G401 (cell line): ENCODE results near the gene PKD1. TPM values are rescaled to one million over a fixed set of nuclear protein-coding genes. Genes with fewer than 3 reads are reported as not detected.
A peak's percentile ranks its signal among the peaks of the same experiment; 100 is the strongest.
"Not testable (repeated sequence)": the region's sequence is repeated elsewhere in the genome, so short reads cannot be mapped to it uniquely, and the experiment has no call there.

ENCODE experiments used
- DNase-seq: peaks from one replicate; pipeline ENCODE4 v3.0.0-alpha.2; 2015; ENCODE audit warnings: low spot score
- in situ Hi-C: cut with HindIII; loops from 2 replicates; pipeline ENCODE4 v1.10.0; 2016; ENCODE audit warnings: low sequenced_read_pairs, mixed read lengths
- total RNA-seq: library from RNA; depleted of rRNA; stranded (reverse); fragments of >200 nt; shearing (Covaris generic); gene quantifications from 2 replicates; pipeline ENCODE4 v1.2.3, GENCODE V29; 2014

Gene PKD1
- total RNA-seq, 1 experiment from 2014 or later: 113 TPM

DNA sequence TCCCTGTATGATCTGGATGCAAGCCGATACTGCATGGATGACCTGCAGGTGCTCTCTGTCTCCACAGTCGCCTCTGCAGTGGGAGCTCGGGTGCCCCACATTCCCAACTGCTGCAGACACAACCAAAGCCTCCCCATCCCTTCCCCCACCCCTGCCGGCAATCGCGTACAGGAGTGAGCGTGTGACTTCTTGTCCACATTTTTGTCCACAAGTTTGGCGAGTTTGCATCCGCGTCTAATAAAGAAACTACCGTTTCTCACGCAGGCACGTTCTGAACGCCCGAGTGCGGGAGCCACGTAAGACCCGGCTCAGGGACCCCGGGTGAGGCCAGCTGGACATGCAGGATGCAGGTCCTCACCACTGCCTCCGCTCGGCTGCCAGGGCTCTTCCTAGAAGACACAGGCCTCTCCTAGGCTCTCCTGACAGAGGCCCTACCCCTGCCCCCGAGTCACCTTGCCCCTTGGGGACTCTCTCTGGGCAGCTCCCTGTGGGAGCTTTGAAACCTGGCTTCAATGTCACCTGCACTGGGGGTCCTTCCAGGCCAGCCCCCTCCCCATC, 5.7 kb downstream of the PKD1 start:
- DNase-seq: peak; percentile 37
- in situ Hi-C loops: not testable (repeated sequence)

DNA sequence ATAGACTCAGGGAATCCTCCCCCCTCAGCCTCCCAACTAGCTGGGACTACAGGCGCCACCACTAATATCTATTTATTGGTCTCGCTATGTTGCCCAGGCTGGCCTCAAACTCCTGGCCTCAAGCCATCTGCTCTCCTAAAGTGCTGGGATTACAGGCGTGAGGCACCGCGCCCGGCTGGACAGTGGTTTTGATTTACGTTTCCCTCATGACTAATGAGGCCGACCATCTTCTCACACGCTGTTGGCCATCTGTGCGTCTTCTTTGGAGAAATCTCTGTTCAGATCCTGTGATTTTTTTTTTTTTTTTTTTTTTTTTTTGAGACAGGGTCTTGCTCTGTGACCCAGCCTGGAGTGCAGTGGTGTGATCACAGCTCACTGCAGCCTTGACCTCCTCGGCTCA, 6.4 kb downstream of the PKD1 start:
- in situ Hi-C loops, DNase-seq: not testable (repeated sequence)

DNA sequence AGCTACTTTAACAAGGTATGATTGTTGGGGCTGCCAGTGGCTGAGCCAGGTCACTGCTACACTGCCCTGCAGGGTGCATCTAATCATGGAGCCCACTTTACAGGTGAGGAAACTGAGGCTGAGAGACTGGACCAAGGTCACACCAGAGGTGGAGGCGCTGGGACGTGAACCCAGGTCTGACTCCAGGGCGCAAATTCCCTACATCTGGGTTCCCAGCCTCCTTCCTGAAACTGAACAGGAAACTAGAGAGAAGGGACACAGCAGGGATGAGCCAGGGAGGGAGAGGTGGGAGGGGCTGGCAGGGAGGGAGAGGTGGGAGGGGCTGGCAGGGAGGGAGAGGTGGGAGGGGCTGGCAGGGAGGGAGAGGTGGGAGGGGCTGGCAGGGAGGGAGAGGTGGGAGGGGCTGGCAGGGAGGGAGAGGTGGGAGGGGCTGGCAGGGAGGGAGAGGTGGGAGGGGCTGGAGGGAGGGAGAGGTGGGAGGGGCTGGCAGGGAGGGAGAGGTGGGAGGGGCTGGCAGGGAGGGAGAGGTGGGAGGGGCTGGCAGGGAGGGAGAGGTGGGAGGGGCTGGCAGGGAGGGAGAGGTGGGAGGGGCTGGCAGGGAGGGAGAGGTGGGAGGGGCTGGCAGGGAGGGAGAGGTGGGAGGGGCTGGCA, 7.9 kb downstream of the PKD1 start:
- peak; percentile 57 for DNase-seq
- in situ Hi-C loops: not testable (repeated sequence)

DNA sequence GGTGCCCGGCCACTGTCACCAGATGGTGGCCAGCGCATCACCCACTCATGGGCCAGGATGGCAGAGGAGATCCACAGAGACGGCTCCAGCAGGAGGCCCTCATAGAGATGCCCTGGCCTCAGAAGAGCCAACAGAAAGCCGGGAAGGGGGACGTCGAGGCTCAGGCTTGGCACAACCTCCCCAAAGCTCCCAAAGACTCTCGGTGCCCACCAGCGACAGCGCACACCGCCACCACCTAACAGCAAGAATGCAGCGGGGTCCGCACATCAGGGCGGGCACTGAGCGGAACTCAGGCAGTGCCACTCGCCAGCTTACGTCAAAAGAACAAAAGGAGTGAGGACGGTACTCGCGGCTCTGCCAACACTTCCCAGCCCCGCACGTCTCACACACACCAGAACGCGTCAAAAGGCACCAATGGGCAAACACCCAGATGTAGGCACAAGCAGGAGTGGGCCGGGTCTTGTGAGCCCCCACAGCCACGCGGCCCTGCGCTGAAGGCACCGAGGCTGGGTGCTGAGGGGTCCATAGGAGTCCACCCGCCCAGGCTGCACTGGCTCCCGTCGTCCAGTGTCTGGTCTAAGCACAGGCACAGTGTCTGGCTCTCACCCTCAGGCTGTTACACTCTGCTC, 8.7 kb downstream of the PKD1 start:
- in situ Hi-C loops, DNase-seq: not testable (repeated sequence)

DNA sequence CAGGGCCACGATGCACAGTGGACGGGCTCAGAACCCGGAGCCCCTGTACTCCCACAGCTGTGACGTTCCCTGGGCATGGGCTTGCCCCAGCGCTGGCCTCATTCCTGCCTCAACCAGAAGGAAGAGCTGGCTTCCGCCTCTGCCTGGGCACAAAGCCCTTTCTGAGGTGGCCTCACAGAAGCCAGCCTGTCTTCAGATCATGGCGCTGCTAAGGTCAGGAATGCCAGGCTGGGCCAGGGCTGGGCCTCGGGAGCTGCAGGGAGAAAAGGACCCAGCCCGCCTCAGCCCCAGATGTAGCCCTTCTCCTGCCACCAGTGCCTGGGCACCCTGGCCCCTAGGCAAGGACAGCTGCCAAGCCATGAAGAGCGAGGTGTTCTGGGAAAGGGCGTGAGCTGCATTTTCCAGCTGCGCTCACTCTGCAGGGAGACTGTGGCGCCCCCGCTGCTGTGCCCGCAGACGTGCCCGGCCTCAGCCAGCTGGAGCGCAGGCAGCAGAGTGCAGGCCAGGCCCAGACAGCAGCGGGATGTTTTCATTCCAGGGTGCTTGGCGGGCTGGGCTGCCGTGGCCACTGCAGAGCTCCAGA, 9.4 kb downstream of the PKD1 start:
- DNase-seq, in situ Hi-C loops: not testable (repeated sequence)

DNA sequence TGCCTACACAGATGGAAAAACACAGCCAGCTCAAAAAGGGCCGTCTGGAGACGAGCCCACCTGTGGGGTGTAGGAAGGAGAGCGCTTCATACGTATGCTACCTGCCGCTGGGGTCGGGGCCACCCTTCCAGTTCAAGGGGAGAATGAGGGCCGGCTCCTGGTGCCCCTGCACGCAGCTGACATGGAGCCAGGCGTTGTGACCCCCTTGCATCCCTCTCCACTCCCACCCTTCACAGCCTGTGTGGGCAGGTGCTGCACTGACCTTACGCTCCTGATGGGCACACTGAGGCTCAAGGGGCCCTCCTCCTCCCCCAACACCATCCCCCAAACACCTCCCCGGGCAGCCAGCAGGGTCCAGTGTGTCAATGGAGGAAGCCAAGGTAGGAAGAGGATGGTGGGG, 10.1 kb downstream of the PKD1 start:
- in situ Hi-C loops, DNase-seq: not testable (repeated sequence)

DNA sequence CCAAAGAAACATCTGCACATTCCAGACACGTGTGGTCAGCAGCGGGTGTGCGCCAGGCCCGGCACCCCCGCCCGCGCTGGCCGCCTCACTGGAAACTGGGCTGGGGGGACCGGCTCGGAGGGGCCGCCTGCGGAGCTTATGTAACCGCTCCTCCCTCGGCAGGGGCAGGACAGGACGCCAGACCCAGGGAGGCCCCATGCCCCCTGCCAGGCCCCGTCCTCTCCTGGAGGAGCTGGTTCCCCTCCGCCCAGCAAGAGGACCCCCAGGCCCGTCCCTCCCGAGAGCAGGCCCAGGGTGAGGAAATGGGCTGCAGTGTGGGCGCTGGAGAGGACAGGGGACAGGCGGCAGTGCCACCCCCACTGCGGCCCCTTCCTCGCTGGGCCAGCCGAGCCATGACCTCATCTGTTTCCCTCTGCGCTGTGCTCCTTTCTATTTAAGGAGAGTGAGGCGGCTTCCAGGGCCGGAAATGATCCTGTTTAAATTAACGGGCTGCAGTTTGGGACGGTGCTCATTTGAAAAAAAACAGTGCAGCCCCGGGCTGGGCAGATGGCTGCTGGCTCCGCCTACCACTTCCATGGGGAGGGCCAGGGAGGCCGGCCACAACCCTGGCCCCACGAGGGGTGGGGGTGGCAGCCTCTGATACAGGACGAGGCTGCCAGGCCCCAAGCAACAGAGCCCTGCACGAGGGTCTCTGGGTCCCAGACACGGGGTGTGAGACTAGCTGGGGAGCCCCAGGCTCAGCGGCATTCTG, 10.8 kb downstream of the PKD1 start:
- in situ Hi-C loops: not testable (repeated sequence)
- DNase-seq: peak; percentile 90

DNA sequence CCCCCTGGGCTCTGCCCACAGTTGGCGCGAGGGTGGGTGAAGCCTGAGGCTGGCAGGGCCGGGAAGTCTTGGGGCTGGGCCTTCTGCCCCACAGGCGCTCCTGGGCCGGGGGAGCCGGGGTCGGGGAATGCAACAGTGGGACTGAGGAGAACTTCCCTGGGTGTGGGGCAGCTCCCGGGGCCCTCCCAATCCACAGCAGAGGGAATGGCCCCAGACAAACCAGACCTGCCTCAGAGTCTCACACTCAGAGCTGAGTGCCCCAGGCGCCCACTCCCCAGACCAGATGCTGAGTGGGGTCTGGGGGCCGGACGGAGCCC, 11.4 kb downstream of the PKD1 start:
- DNase-seq, in situ Hi-C loops: not testable (repeated sequence)

DNA sequence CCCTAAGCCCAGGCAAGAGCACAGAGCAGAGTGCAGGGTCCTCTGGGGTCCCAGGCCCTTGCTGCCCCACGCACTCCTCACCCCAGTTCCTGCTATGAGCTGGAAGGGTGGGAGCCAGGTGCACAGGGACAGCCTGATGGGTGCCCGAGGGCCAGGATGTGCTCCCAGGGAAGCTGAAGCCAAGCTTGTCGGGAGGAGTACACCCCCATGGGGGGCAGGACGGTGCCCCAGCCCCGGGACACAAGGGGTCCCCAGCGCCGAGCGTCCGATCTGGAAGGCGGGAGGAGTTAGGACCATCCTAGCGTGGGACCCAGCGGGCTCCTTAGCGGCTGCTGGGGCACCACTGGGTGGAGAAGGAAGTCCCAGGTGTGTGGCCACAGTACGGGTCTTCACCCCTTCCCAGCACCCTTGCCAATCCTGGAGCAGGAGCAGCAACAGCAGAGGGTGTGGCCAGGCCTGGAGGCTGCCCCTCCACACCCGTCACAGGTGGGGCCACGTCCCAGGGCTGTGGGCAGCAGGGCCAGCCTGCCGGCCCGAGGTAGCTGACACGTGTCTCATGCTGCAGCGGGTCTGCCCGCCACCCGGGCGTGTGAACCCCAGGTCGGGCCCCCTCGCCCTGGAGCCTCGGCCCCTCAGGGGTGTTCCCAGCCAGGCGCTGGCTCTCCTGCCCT, 11.9 kb downstream of the PKD1 start:
- in situ Hi-C loops: not testable (repeated sequence)

DNA sequence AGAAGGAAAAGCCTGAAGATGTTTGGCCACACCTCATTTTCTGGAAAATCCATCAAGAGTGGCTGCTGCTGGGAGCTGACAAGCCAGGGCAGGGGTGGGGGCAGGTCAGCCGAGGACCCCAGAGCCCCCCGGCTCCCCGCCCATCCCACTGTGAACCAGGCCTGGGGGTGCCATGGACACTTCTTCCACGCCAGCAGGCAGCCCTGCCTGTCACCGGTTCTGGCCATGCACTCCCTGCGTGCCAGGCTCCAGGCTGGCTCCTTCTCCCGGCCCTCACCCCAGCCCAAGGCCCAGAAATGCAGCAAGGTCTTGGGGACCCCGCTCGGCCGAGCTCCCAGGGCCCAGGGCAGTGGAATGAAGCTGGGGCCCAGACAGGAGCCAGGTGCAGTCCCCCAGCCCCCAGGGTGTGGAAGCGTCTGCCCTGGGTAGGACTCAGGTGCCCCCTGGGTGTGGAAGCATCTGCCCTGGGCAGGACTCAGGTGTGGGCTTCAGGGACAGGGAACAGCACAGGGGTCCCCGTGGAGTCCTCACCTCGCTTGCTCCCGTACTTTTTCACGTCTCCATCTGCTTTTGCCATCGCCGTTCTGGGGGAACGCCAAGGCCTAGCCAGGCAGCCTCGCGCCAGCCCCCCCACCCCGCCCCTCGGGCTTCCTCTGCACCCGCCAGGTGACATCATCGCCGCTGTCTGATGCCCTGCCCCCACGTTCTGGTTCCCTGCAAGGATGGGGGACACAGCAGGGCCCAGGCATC, 12.6 kb downstream of the PKD1 start:
- DNase-seq, in situ Hi-C loops: not testable (repeated sequence)

More for the DNA sequence above, 11.9 kb downstream of the PKD1 start:
- not testable (repeated sequence) for DNase-seq

DNA sequence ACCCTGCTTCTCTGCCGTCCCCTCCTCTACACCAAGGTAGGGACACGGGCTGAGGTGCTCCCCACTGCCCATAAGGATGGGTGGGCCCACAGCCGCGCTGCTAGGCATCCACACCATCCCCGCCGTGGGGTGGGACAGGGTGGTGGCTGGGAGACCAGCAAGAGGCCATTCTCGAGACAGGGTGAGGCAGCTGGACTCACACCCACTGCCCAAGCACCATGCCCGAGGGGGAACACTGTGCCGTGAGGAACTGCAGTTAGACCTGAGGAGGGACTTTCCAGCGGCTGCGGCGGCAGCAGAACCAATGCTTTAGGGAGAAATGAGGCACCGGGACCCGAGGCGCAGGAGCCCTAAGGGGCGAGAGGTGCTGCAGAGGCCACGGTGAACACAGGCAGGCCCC, 13.3 kb downstream of the PKD1 start:
- DNase-seq: no peak
- in situ Hi-C loops: no loop called here

DNA sequence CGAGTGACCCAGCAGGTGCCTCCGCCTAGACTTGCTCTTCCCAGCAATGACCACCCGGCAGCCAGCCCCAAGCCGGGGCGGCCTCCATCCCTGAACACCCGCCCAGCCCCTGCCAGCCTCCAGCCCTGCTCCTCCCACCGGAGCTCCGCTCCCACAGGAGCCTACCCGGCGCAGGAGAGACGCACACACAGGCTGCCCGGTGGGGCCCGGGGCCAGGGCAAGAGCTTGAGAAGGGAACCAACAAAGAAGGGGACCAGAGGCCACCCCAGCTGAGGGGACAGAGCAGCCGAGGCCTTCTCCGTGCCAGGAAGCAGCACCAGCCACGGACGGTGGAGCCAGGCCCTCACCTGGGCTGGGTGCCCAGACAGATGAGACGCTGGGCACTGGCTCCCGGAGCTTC, 13.8 kb downstream of the PKD1 start:
- in situ Hi-C loops: no loop called here
- DNase-seq: peak; percentile 58

DNA sequence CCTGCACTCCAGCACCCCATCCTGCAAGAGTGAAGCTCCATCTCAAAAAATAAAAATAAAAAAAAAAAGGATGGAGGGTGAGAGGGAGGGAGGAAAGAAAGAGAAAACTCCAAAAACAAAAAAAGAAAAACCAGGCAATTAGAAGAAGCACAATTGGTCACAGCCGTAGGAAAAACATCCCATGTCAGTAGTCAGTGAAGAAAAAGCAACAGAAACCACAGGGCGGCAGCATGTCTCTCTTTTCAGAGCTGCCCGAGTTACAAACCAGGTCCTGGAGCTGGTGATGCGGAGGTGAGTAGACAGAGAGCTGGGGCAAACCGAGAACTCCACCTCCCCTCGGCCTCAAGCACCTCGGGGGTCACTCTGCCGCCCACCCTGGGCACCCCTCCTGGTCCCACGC, 14.4 kb downstream of the PKD1 start:
- peak; percentile 92 for DNase-seq
- in situ Hi-C loops: not testable (repeated sequence)

DNA sequence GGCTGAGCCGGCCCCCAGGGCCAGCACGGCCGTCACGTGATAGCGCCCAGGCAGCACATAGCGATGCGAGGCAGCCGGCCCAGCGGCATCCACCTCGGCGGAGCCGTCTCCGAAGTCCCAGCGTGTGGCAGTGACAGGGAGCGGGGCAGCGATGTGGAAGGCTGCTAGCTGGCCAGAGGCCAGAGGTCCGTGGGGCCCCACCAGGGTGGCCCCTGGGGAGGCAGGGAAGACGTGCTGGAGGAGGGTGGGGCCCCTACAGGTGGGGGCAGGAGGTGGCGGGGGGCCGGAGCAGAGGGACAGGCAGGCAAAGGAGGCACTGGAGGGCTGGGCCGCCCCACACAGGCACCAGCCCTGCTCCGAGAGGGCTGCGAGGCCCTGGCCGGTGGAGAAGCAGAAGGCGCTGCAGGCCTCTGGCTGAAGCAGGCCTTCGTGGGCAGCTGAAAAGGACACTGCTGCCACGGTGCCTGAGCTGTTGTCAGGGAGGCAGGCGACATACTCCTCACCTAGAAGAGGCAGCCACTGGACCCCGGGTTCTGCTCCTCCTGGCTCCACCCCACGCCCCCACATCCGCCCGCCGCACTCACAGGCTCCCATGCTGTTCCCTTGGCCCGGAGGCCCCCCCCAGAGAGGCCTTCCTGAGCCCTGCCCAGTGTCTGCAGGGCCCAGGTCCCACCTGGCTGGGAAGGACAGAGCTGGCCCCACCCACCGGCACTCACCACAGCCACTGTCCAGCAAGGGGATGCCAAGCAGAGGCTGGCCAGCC, 17.6 kb downstream of the PKD1 start:
- in situ Hi-C loops: not testable (repeated sequence)

DNA sequence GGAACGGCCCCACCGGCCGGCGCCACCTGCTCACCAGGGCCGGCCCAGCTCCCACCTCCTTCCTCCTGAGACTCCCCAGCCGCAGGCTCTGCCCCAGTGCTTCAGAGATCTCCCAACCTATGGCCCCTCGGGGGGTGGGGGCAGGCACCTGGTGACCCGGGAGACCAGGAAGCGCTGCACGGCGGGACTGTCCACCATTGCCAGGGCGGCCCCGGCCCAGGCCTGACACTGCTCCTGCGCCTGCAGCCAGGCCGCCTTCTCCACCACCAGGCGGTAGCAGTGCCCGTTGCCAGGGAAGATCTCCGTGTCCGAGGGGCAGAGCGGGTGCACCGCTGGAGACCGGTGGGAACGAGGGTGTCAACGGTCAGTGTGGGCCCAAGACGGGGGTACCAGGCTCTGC, 18.4 kb downstream of the PKD1 start:
- in situ Hi-C loops, DNase-seq: not testable (repeated sequence)

More for the DNA sequence above, 17.6 kb downstream of the PKD1 start:
- not testable (repeated sequence) for DNase-seq

DNA sequence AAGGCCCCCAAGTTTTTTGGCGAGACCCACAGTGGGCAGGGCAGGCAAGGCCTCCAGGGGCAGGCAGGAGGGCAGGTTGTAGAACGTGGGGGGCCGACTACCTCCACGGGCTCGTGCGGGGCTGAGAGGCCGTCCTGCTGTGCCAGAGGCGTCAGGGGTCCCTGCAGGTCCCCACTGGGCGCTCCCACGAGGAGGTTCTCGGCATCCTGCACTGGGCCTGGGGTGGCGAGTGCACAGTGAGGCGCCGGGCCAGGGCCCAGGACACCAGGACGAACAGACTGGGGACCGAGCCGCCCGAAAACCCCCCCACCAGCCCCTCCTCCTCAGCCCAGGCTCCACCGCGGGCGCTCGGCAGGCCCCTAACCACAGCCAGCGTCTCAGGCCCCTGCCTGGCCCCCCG, 19.3 kb downstream of the PKD1 start:
- in situ Hi-C loops, DNase-seq: not testable (repeated sequence)

DNA sequence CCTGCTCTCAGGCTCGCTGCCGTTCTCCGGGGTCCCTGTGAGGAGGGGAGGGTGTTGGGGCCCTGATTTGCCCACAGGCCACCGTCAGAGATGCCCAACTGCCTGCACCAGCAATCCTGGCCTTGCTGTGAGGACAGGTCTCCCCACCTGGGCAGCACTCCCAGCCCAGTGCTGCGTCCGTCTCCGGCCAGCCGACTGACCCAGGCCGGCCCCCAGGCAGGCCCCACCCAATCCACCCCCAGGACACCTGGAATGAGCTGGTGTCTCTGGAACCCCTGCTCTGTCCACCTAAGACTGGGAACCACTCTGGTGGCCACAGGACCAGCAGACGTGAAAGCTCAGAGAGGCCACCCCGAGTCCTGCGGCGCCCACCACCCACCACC, 20.1 kb downstream of the PKD1 start:
- in situ Hi-C loops: no loop called here
- DNase-seq: no peak
